SK-N-SH (cell line): ENCODE data around the gene STK40.

ENCODE experiments used
- ELF1 ChIP-seq: IDR thresholded peaks from 2 replicates; pipeline ENCODE4 v1.4.0; 2012
- TF ChIP-seq, protein P1 (sequence below): IDR thresholded peaks from 2 replicates; pipeline ENCODE4 v1.6.1; 2012; ENCODE audit warnings: mild to moderate bottlenecking, low read depth, low read length, moderate library complexity

DNA sequence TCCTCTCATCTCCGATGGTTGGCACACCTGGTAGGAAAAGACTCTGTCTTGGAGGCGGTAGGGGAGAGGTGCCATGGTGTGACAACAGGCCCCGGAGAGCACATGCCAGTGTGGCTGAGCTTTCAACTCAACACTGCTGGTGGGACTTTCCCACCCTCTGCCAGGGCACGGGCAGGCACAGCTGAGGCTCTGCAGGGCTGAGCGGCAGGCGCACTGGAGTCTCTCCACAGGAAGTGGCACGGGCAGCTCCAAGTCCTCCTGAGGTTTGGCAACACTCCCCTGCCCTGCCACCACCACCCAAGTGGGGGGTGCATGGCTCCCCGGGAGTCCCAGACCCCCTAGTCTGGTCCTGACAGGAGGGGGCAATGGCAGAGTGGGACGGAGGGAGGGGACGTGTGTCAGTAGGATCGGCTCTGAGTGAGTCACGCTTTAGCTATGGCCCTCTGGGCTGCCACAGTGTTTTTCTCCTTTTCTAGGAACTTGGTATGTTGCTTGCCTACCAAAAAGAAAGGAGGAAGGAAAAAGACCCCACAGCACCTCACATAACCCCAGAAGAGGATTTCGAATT lies 35.0 kb downstream of the STK40 start:
- TF ChIP-seq, protein P1, sequence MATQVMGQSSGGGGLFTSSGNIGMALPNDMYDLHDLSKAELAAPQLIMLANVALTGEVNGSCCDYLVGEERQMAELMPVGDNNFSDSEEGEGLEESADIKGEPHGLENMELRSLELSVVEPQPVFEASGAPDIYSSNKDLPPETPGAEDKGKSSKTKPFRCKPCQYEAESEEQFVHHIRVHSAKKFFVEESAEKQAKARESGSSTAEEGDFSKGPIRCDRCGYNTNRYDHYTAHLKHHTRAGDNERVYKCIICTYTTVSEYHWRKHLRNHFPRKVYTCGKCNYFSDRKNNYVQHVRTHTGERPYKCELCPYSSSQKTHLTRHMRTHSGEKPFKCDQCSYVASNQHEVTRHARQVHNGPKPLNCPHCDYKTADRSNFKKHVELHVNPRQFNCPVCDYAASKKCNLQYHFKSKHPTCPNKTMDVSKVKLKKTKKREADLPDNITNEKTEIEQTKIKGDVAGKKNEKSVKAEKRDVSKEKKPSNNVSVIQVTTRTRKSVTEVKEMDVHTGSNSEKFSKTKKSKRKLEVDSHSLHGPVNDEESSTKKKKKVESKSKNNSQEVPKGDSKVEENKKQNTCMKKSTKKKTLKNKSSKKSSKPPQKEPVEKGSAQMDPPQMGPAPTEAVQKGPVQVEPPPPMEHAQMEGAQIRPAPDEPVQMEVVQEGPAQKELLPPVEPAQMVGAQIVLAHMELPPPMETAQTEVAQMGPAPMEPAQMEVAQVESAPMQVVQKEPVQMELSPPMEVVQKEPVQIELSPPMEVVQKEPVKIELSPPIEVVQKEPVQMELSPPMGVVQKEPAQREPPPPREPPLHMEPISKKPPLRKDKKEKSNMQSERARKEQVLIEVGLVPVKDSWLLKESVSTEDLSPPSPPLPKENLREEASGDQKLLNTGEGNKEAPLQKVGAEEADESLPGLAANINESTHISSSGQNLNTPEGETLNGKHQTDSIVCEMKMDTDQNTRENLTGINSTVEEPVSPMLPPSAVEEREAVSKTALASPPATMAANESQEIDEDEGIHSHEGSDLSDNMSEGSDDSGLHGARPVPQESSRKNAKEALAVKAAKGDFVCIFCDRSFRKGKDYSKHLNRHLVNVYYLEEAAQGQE, result no peak
- TF ChIP-seq ELF1, result peak; percentile 40; the same call in 1 of the 2 replicates
